ENCODE results near the gene CENPO.

Gene CENPO

DNA sequence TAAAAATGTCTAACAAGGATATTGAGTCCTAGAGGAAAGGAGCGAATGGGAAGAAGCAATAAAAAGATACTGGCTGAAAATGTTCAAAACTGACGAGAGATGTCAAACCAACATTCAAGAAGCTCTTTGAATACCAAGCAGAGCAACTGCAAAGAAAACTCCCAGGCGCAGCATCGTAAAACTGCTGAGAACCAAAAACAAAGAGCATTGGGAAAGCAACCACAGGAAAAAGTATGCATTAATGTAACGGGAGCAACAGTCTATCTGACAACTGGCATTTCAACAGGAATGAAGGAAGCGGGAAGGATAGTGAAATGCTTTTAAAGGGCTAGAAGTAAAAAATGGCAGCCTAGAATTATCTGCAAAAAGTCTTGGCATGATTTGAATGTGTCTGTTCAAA is 73.7 kb downstream of the CENPO start:
- DNase-seq: no peak

DNA sequence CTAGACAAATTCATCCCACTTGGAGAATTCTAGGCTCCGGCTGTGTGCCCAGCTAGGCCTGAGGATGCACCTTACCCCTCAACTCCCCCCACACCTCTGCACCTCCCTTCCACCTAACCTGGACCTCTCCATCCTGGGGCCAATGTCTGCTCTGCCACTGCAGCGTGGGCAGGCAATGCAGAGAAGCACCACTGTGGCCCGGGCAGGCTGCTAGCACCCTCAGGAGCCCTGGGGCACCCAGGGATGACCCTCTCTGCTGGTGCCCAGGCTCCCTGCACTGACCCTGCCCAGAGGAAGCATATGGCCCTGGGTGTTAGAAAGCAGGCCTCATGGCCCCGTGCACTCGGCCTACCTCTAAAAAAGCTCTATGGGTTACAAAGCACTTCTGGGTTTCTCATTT is 77.2 kb downstream of the CENPO start:
- DNase-seq: no peak

- DNase-seq: no peak
Observed at GRCh38 chr2:24870891-24871705, 77.9 kb downstream of the CENPO start.

GRCh38 chr2:24871852-24872333 is 78.7 kb downstream of the CENPO start:
- DNase-seq: no peak

Data from DMS79 treated with DMSO at 0.1 percent for 48 hours (cell line).